T-helper 17 cell (primary cell): ENCODE data around the gene ZNF234. TPM values are rescaled to one million over a fixed set of nuclear protein-coding genes. Genes with fewer than 3 reads are reported as not detected.
A peak's percentile ranks its signal among the peaks of the same experiment; 100 is the strongest.
"Not testable (repeated sequence)": the region's sequence is repeated elsewhere in the genome, so short reads cannot be mapped to it uniquely, and the experiment has no call there.

Source experiments
- ATAC-seq: fragments of 150-1000 bp; cut with Tn5 transposase; 2 replicates; pipeline ENCODE4 v1.10.0; 2021; ENCODE audit warnings: mild to moderate bottlenecking, moderate library complexity
- DNase-seq, 3 donors: peaks; one replicate each; pipeline versions ENCODE4 v3.0.0 to v3.0.0-alpha.2; 2020 to 2021
- H3K9me3 ChIP-seq: one replicate; pipeline ENCODE4 v1.7.0; 2013; ENCODE audit warnings: low read length, mild to moderate bottlenecking; ENCODE audit not compliant: control insufficient read depth, poor library complexity, severe bottlenecking
- H3K27ac Mint-ChIP-seq: one replicate; pipeline ENCODE4 v1.8.0; 2022; ENCODE audit warnings: mild to moderate bottlenecking, moderate library complexity, mixed read lengths
- H3K27me3 Mint-ChIP-seq: one replicate; pipeline ENCODE4 v1.8.0; 2022; ENCODE audit warnings: mixed read lengths
- H3K36me3 Mint-ChIP-seq: one replicate; pipeline ENCODE4 v1.8.0; 2022; ENCODE audit warnings: low read depth, mixed read lengths
- H3K4me1 Mint-ChIP-seq: one replicate; pipeline ENCODE4 v1.8.0; 2022; ENCODE audit warnings: mild to moderate bottlenecking, mixed read lengths
- H3K4me3 Mint-ChIP-seq: one replicate; pipeline ENCODE4 v1.8.0; 2022; ENCODE audit warnings: mild to moderate bottlenecking, moderate library complexity, mixed read lengths
- total RNA-seq, 4 donors: library from RNA in 2 of 4; stranded (reverse) in 2 of 4; gene quantifications; one replicate each; pipeline ENCODE4 v1.2.3 and lab custom pipeline; 2022 to 2026

ZNF234 gene
- total RNA-seq, 2 donors from 2014 or later, result 3.7 to 5.5 TPM

DNA sequence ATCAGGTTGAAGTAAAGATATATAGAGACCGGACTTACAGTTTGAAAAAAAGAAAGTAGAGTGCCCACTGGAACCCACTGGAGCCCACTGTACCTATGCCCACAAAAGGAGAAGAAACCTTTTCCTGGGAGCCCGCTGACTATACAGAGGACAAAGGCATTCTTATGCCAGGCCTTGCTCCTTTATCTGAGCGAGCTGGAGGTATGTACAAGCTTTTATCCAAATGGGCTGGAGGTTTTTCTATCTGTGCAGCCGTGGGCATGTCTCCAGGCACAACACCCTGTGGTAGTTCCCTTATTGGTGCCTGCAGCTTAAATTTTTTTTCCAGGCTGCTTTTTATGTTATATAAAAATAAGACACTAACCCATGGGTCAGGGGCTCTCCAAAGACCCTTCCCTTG is 8.4 kb downstream of the ZNF234 start:
- no peaks in the 10 kb centered on the region for H3K4me1 Mint-ChIP-seq
- H3K9me3 ChIP-seq, result peaks cover 3% of the 10 kb centered on the region
- H3K27ac Mint-ChIP-seq, result no peak overlapping the region
- no peaks in the 10 kb centered on the region for H3K27me3 Mint-ChIP-seq
- H3K4me3 Mint-ChIP-seq, result no peak overlapping the region
- H3K36me3 Mint-ChIP-seq, result peaks cover 20% of the 10 kb centered on the region
- ATAC-seq, result no peak
- DNase-seq, result no peak

- peaks cover 11% of the 10 kb centered on the region for H3K9me3 ChIP-seq
- peaks cover 17% of the 10 kb centered on the region for H3K36me3 Mint-ChIP-seq
Measured at GRCh38 chr19:44151491-44151890, 10.1 kb downstream of the ZNF234 start.

GRCh38 chr19:44156475-44156874 is 15.1 kb downstream of the ZNF234 start:
- peaks cover 34% of the 10 kb centered on the region for H3K9me3 ChIP-seq
- H3K36me3 Mint-ChIP-seq, result peaks cover 5% of the 10 kb centered on the region
- ATAC-seq (no peak), DNase-seq (no peak)
- H3K4me3 Mint-ChIP-seq, result no peak overlapping the region
- H3K4me1 Mint-ChIP-seq, result no peaks in the 10 kb centered on the region
- H3K27me3 Mint-ChIP-seq, result no peaks in the 10 kb centered on the region
- H3K27ac Mint-ChIP-seq, result no peak overlapping the region

More at GRCh38 chr19:44151491-44151890, 10.1 kb downstream of the ZNF234 start:
- Mint-ChIP-seq H3K4me3 (no peak overlapping the region), H3K27ac (no peak overlapping the region), H3K27me3 (no peaks in the 10 kb centered on the region), H3K4me1 (no peaks in the 10 kb centered on the region)
- ATAC-seq (no peak), DNase-seq (no peak)

DNA sequence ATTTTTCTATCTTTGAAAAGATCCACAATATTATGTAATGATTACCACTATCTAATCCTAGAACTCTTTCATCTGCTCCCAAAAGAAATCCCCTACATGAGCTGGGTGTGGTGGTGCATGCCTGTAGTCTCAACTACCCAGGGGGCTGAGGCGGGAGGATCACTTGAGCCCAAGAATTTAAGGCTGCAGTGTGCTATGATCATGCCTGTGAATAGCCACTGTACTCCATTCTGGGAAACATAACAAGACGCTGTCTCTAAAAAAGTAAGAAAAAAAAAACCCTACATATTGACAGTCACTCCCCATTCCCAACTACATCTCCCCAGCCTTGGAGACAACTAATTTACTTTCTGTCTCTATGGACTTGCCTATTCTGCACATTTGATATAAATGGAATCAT is 22.4 kb downstream of the ZNF234 start:
- no peak overlapping the region for H3K4me3 Mint-ChIP-seq
- peaks cover 4% of the 10 kb centered on the region for H3K4me1 Mint-ChIP-seq
- no peak for ATAC-seq
- peaks cover 13% of the 10 kb centered on the region for H3K9me3 ChIP-seq
- no peaks in the 10 kb centered on the region for H3K27me3 Mint-ChIP-seq
- H3K36me3 Mint-ChIP-seq, result peaks cover 2% of the 10 kb centered on the region
- no peak for DNase-seq
- H3K27ac Mint-ChIP-seq, result no peak overlapping the region

- H3K9me3 ChIP-seq, result peaks cover 11% of the 10 kb centered on the region
- ATAC-seq, result no peak
- peaks cover 2% of the 10 kb centered on the region for H3K36me3 Mint-ChIP-seq
Measured at GRCh38 chr19:44164327-44164672, 22.9 kb downstream of the ZNF234 start.

GRCh38 chr19:44164673-44165512 is 23.5 kb downstream of the ZNF234 start, which contains the start of gene ZNF226:
Gene ZNF226 (plus strand): TSS chr19:44165100. CDS start chr19:44170081, 4,981 bp downstream.
- H3K27me3 Mint-ChIP-seq, result no peaks in the 10 kb centered on the region
- ATAC-seq (peak; percentile 97), DNase-seq (peak; percentile 40 to 60 (median 49))
- H3K4me3 Mint-ChIP-seq, result peak within 1 kb of the TSS; percentile 93
- peak within 1 kb of the TSS; percentile 87 for H3K27ac Mint-ChIP-seq
- H3K9me3 ChIP-seq, result peaks cover 11% of the 10 kb centered on the region
- H3K4me1 Mint-ChIP-seq, result peaks cover 4% of the 10 kb centered on the region
- H3K36me3 Mint-ChIP-seq, result peaks cover 2% of the 10 kb centered on the region

More at GRCh38 chr19:44164327-44164672, 22.9 kb downstream of the ZNF234 start:
- Mint-ChIP-seq H3K4me1 (peaks cover 4% of the 10 kb centered on the region), H3K27me3 (no peaks in the 10 kb centered on the region), H3K27ac (peak overlapping the region; percentile 87), H3K4me3 (peak overlapping the region; percentile 93)
- no peak for DNase-seq

DNA sequence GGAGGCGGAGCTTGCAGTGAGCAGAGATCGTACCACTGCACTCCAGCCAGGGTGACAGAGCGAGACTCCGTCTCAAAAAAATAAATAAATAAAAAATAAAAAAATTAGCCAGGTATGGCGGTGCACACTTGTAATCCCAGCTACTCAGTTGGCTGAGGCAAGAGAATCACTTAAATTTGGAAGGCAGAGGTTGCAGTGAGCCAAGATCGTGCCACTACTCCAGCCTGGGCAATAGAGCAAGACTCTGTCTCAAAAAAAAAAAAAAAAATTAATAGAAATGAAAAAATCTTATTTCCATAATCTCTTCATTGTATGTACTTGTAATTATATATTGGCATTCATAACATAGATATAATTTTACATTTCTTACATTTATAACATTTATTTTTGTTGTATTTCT is 29.3 kb downstream of the ZNF234 start:
- peaks cover 53% of the 10 kb centered on the region for H3K9me3 ChIP-seq
- H3K4me1 Mint-ChIP-seq, ATAC-seq, H3K27me3 Mint-ChIP-seq, H3K27ac Mint-ChIP-seq, H3K4me3 Mint-ChIP-seq, DNase-seq: not testable (repeated sequence)
- peaks cover 17% of the 10 kb centered on the region for H3K36me3 Mint-ChIP-seq

DNA sequence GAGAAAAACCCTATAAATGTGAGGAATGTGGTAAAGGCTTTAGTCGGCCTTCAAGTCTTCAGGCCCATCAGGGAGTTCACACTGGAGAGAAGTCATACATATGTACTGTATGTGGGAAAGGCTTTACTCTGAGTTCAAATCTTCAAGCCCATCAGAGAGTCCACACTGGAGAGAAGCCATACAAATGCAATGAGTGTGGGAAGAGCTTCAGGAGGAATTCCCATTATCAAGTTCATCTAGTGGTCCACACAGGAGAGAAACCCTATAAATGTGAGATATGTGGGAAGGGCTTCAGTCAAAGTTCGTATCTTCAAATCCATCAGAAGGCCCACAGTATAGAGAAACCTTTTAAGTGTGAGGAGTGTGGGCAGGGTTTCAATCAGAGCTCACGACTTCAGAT is 35.2 kb downstream of the ZNF234 start:
- H3K27me3 Mint-ChIP-seq, result no peaks in the 10 kb centered on the region
- H3K4me3 Mint-ChIP-seq, result no peak overlapping the region
- H3K9me3 ChIP-seq, result peaks cover 61% of the 10 kb centered on the region
- no peak for ATAC-seq
- H3K27ac Mint-ChIP-seq, result no peak overlapping the region
- H3K4me1 Mint-ChIP-seq, result no peaks in the 10 kb centered on the region
- peaks cover 20% of the 10 kb centered on the region for H3K36me3 Mint-ChIP-seq
- no peak for DNase-seq

GRCh38 chr19:44180968-44181367 is 39.6 kb downstream of the ZNF234 start:
- Mint-ChIP-seq H3K4me3 (no peak overlapping the region), H3K4me1 (no peaks in the 10 kb centered on the region), H3K36me3 (peaks cover 3% of the 10 kb centered on the region), H3K27ac (no peak overlapping the region), H3K27me3 (no peaks in the 10 kb centered on the region)
- DNase-seq (no peak), ATAC-seq (no peak)
- peaks cover 30% of the 10 kb centered on the region for H3K9me3 ChIP-seq

GRCh38 chr19:44182145-44182544 is 40.8 kb downstream of the ZNF234 start:
- no peaks in the 10 kb centered on the region for H3K4me1 Mint-ChIP-seq

DNA sequence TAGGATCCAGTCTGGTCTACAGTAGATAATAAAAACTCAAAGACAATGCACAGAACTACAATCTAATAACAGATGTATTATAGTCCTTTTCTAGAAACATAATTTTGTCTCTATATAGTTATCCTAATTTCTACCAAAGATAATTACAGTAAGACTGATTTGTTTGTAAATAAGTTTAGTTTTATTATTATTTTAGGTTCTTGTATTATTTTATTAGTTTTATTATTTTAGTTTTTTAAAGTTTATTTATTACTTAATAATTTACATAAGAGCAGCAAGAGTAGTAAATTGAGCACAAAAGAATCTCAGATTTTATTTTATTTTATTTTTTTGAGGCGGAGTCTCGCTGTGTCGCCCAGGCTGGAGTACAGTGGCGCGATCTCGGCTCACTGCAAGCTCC is 48.7 kb downstream of the ZNF234 start:
- H3K36me3 Mint-ChIP-seq, result peaks cover 2% of the 10 kb centered on the region
- H3K9me3 ChIP-seq, result peaks cover 7% of the 10 kb centered on the region

More at GRCh38 chr19:44182145-44182544, 40.8 kb downstream of the ZNF234 start:
- no peak overlapping the region for H3K27ac Mint-ChIP-seq
- H3K27me3 Mint-ChIP-seq, result no peaks in the 10 kb centered on the region
- H3K9me3 ChIP-seq, result peaks cover 26% of the 10 kb centered on the region
- no peak for DNase-seq
- H3K36me3 Mint-ChIP-seq, result no peaks in the 10 kb centered on the region
- no peak overlapping the region for H3K4me3 Mint-ChIP-seq
- ATAC-seq, result no peak

GRCh38 chr19:44192127-44192526 is 50.8 kb downstream of the ZNF234 start:
- Mint-ChIP-seq H3K4me1 (no peaks in the 10 kb centered on the region), H3K27me3 (no peaks in the 10 kb centered on the region), H3K36me3 (peaks cover 2% of the 10 kb centered on the region), H3K4me3 (no peak overlapping the region), H3K27ac (no peak overlapping the region)
- no peak for ATAC-seq
- DNase-seq, result no peak
- peaks cover 7% of the 10 kb centered on the region for H3K9me3 ChIP-seq

More for the DNA sequence above, 48.7 kb downstream of the ZNF234 start:
- Mint-ChIP-seq H3K4me3 (no peak overlapping the region), H3K4me1 (no peaks in the 10 kb centered on the region), H3K27ac (no peak overlapping the region), H3K27me3 (no peaks in the 10 kb centered on the region)
- no peak for ATAC-seq
- no peak for DNase-seq

DNA sequence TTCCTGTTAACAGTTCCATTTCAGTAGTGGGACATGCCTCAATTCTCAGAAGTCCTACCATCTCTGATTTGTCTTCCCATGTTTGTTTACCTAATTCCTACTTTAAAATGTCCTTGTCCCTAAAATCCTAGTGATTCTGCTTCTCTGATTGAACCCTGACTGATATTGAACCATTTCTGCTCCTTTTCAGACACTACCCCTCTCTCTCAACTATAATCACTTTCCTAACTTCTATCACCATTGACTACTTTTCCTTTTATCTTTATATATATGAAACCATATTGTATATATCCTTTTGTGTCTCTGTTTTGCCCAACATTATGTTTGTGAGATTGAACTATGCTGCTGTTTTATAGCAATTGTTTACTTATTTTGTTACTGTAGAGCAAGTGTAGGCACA is 55.4 kb downstream of the ZNF234 start:
- no peaks in the 10 kb centered on the region for H3K4me1 Mint-ChIP-seq
- no peak overlapping the region for H3K27ac Mint-ChIP-seq
- DNase-seq (no peak), ATAC-seq (no peak)
- H3K9me3 ChIP-seq, result peaks cover 5% of the 10 kb centered on the region
- H3K4me3 Mint-ChIP-seq, result no peak overlapping the region
- H3K36me3 Mint-ChIP-seq, result no peaks in the 10 kb centered on the region
- H3K27me3 Mint-ChIP-seq, result no peaks in the 10 kb centered on the region

DNA sequence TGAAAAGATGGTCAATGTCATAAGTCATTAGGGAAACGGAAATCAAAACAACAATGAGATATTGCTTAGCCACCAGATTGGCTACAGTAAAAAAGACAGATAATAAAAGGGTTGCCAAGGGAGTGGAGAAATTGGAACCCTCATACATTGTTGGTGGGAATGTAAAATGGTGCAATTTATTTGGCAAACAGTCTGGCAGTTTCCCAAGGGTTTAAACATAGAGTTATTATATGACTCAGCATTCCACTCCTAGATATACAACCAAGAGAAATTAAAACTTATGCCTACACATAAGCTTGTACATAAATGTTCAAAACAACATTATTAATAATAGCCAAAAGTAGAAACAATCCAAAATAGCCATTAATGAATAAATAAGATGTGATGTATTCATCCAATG is 61.1 kb downstream of the ZNF234 start:
- peaks cover 9% of the 10 kb centered on the region for H3K9me3 ChIP-seq
- Mint-ChIP-seq H3K36me3 (peaks cover 3% of the 10 kb centered on the region), H3K27ac (no peak overlapping the region), H3K4me1 (peaks cover 5% of the 10 kb centered on the region), H3K27me3 (no peaks in the 10 kb centered on the region), H3K4me3 (no peak overlapping the region)
- ATAC-seq (no peak), DNase-seq (no peak)
